H4 (cell line): ENCODE measurements around the gene ROR2. TPM values are rescaled to one million over a fixed set of nuclear protein-coding genes. Genes with fewer than 3 reads are reported as not detected.

Source experiments
- DNase-seq: peaks from one replicate; pipeline ENCODE4 v3.0.0-alpha.2; 2015; ENCODE audit warnings: low spot score
- total RNA-seq: library from RNA; depleted of rRNA; stranded (reverse); fragments of >200 nt; shearing (Covaris generic); gene quantifications from 2 replicates; pipeline ENCODE4 v1.2.3, GENCODE V29; 2014

Gene ROR2
- total RNA-seq, 1 experiment from 2014 or later = 1.8 TPM

DNA sequence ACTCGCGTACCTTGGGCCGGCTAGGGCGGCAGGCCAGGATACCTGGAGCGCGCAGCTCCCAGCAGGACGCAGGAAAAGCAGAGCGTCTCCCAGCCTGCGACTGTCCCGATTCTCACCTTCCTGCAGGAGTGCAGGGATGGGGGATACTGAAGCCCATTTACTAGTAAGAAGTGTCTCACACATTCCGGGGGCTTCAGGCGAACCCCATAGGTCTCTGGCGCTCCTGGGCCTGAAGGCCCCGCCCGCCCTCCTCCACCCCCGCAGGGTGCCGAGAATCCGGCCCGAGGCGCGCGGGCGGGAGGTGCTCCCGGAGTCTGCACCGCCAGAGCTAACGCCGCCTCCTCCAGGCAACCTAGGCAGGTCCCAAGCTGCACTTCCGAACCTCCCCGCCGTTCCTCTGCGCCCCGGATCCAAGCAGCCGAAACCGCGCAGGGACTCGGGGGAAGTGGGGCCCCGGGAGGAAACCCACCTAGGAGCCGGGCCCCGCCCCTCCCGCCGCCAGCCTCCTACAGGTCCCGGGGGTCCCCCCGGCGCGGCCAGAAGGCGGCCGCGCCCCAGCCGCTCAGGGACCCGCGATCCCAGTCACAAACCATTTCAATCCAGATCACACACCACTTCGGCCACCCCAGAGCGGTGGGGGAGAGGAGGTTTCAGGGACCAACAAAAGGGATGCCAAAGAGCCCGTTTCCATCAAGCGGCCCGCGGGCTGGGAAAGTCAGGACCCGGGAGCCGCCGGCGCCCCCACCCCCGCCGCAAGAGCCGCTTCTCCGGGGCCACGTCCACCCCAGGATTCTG, 1.2 kb downstream of the ROR2 start:
- DNase-seq = peak; percentile 33

DNA sequence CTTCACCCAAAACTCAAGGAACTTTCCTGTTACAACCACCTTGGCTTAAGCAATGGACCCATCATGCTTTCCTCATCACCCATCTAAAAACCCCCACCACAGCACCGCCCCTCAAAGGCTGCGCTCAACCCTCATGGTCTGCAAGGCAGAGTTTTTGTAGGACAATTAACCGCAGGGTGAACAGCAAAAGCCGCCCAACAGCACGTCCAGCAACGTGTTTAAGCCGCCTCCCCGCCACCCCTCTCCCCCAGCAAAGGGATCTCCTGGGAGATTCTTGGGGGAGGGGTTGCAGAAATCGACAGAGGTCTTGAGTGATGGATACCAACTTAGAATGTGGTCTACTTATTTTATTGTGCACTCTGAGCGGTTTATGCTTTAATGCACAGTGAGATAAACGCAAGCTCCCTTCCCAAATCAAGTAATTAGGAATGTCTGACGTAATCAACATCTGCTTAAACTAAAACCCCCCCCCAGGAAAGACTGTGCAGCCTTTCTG, 1.9 kb downstream of the ROR2 start:
- no peak for DNase-seq

DNA sequence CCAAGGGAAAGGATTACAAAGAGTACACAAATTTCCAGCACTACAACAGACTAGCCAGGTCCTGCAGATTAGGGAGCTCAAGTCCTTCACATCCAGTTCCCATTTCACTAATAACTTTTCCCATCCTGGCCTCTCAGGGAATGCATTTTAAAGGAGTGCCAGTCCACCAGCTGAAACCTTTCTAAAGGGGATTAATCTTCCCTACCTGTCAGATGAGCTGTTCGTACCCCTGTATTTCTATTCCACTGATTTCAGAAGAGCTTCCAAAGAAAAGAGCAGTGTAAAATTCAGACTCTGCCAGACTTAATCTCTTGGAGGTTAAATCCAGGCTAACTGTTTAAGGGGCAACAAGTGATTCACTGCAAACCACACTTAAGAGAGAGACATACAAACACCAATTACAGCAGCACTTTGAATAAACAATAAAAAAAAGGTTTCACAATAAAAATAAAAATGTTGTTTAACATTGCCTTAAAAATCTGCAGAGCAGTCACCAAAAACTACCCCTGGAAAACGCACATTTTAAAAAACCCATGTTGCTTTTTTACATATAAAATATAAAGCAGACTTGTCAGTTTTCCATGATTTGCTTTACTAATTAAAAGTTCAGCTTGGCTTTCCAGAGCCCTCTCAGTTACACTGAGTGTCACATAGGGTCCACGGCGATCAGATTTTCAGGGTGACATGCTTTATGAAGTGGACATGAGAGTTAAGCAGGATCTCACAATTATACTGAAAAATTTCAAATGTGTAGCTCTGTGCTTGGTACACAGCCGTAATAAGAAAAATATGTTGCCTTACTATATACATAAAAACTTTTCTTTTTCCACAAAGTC, 3.2 kb downstream of the ROR2 start:
- DNase-seq = peak; percentile 52

DNA sequence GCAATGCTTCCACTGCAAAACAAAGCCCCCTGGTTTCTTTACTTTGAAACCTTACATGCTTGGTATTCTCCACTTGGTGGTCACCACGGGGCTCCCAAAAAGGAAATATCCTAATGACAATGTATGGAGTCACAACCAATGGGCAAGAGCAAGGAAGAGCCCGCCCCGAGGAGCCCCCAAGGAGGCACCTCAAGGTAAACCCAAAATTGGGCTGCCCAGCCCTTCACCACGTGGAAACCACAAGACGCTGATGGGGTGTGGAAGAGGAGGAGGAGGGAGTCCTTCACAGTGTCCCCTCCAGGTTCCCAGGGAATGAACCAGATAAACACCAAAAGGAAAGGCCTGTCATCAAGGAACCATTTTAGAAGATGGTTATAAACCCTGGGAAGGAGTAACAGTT, 3.8 kb downstream of the ROR2 start:
- DNase-seq = no peak

DNA sequence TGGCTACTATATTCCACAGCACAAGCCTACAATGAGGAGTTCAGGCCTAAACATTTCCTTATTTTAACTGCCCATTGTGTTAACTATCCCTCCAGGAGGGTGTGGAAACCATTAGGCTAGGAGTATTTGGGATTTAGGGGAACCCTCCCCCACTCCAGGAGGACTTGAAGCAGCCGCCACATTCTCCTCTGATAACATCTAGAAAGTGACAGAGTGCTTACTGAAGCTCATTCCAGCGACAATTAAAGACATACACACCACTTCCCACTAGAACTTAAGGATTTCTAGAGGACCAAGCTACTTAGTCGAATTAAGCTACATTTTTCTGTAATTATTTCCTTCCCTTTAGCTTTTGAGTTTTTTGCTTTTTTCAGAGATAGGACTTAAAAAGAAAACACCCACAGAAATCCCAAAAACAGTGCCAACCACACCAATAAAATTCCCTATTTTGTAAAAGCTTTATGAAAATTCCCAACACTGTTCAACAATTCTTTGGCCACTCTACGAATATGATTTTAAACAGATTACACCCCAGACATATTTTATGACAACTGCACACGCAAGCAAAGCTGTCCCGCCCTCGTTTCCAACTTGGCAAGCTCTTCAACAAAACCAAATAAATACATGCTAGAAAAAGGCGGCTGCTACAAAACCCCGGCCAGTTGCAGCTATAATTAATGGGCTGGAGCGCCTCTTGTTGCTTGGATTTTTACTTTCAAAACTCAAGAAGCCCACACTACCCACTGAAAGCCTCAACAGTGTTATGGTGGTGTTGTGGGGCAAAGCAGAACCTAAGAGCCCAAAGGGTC, 4.5 kb downstream of the ROR2 start:
- peak; percentile 40 for DNase-seq

DNA sequence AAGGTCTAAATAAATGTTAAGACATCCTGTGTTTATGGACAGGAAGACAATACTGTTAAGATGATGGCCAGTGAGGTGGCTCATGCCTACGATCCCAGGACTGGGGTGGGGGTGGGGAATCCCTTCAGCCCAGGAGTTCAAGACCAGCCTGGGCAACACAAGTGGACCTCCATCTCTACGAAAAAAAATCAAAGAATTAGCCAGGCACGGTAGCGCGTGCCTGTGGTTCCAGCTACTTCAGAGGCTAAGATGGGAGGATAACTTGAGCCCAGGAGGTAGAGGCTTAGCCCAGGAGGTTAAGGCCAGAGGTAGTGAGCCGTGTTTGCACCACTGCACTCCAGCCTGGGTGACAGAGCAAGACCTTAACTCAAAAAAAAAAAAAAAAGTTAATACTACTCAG, 5.3 kb downstream of the ROR2 start:
- DNase-seq = no peak

DNA sequence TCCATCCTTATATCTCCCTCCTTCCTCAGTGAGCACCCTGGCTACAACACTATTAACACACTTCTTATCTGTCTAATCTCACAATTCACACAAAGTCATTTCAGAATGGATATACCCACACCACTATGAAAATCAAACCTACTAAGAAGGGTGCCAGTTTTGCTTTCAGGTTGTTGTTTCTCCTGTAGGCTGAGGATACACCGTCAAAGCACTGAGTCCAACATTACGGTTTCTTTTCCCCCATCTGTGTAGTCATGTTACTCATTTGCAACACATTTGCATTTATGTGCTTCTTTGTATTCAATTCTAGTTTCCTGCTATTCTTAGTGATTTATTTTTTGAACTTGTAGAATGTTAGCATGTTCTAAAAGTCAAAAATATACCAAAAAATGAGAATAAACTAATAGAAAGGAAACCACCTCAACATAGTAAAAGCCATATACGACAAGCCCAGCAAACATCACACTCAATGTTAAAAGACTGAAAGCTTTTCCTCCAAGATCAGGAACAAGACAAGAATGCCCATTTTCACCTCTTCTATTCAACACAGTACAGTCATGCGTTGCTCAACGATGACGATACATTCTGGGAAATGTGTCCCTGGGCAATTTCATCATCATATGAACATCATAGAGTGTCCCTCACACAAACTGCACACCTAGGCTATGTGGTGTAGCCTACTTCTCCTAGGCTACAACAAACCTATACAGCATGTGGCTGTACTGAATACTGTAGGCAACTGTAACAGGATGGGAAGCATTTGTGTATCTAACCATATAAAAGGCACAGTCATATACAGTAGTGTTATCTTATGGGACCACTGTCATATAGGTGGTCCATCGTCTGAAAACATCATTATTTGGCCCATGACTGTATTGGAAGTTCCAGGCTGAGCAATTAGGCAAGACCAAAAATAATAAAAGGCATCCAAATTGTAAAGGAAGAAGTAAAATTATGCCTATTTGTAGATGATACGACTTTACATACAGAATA, 6.3 kb downstream of the ROR2 start:
- DNase-seq = no peak

DNA sequence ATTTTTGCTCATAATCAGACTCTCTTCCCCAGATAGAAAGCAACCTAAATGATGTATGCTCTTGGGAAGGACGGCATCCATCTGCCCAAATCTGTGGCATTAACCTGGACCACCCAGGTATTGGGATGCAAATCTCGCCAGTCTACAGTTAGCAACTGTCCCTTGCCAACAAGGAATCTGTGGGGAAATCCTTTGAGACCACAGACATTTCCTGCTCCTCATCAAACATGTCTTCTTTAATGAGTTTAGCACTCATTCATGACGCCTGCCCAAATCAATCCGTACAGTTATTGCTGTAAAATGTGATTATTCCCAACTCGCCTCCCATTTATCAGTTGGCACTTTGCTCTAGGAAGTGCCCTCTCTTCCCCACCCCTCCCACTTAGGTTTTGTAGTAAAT, 7.8 kb downstream of the ROR2 start:
- no peak for DNase-seq

DNA sequence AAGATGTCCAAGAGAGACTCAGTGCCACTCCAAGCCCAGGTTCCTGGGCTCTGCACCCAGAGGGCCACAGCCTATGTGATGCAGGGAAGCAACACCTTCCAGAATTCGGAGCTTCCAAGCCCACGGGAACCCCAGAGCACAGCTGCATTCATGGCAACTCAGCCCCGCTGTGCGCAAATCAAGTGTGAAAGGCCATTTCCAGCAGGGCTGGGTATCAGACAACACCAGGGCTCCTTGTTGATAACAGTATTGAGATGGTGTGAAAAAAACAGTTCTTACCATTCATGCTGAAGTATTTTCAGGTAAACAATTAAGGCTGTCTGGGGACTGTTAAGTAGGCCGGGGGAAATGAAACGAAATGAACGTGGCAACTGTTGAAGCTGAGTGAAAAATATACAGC, 10.1 kb downstream of the ROR2 start:
- DNase-seq = no peak

DNA sequence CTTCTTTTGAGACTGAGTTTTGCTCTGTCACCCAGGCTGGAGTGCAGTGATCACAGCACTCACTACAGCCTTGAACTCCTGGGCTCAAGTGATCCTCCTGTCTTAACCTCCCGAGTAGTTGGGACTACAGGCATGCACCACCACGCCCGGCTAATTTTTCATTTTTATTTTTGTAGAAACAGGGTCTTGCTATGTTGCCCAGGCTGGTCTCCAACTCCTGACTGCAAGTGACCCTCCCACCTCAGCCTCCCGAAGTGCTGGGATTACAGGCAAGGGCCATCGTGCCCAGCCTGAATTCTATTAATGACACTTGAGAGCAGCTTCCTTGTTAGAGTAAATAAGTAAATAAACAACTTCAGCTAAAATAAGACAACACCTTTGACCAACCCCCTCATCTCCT, 12.3 kb downstream of the ROR2 start:
- no peak for DNase-seq

DNA sequence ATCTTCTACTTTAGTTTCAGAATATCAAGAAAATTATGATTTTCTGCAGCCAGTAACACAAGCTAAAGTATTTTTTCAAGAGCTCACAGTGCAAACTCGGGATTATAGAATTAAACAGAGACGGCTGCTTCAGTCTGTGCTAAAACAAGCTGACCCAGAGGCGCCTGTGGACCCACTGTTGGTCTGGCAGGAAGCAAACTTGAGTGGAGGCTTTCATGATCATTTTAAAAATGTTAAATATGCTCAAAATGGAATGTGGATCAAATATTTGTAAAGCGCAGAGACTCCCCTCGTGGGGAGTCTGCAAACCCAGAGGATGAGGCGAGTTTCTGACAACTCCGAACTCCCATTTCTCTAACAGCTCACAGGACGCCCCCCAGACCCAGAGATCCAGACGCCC, 13.0 kb downstream of the ROR2 start:
- DNase-seq = no peak

DNA sequence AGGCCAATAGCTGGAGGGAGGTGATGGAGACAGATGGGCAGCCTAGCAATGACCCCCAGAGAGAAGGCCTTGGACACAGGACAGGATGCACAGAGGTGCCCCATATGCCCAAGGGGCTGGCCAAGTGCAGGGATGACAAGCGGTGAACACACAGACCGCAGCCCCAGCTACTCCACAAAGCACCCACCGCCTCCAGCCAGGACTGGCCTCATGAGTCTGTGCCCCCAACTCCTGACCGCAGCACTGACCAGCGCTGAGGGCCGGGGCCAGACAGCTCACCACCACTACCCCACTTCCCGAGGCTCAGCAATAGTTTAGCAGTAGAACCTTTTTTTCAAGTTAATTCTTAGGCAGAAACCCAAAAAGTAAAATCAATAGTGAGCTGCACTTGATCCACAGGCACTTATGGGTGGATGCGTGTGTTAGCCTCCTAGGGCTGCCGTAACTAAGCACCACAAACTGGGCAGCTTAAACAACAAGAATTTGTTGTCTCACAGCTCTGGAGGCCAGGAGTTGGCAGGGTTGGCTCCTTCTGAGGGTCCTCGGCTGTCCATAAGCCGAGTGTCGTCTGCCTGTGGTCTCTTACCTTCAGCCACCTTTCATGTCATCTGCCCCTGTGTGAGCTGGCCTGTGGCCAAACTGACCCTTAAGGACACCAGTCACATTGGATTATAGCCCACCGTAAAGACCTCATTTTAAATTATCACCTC, 14.1 kb downstream of the ROR2 start:
- DNase-seq = no peak

DNA sequence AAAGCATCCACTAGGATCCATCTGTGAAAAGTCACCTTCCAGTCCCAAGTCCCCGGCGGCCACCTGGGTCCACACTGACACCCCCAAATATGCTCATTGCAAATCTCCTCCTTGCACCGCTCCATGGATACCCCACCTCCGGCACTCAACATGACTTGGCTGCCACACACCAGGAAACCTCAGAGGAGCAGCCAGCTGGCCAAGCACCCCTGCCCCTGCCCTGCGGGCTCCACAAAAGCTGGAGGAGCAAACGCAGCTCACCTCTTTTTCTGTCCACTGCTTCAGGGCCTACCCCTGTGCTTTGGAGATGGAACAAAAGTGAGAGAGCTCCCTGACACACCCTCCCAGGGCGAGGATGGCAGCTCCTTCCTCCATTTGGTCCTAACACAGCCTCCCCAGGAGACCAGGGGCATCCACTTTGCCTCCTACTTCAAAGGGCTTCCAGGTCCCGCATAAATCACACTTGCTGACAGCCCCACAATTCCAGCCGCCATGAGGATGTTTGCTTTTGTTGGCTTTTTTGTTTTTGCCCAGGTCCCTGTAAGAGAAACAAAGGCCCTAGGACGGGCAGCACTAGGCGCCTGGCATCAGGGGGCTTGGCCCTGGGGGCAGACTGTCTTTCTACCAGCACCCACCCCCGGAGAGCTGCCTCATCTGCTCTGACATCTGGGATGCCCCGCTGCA, 14.8 kb downstream of the ROR2 start:
- DNase-seq = no peak

DNA sequence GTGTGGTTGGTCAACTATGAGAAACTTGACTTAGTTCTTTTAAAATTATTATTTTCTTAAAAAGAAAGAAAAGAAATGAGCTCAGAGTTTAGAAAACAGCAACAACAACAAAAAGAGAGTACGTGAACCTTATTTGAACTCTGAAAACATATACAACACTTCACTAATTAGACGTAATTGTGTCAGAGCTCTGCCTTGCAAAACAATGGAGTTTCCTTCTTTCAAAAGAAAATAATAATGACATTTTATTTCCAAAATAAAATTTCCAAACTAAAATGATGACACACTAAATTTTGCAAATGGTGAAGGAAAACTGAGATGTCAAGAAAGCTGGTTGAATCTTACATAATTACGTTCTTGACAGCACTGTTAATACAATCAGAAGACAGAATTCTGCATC, 15.4 kb downstream of the ROR2 start:
- DNase-seq = no peak

DNA sequence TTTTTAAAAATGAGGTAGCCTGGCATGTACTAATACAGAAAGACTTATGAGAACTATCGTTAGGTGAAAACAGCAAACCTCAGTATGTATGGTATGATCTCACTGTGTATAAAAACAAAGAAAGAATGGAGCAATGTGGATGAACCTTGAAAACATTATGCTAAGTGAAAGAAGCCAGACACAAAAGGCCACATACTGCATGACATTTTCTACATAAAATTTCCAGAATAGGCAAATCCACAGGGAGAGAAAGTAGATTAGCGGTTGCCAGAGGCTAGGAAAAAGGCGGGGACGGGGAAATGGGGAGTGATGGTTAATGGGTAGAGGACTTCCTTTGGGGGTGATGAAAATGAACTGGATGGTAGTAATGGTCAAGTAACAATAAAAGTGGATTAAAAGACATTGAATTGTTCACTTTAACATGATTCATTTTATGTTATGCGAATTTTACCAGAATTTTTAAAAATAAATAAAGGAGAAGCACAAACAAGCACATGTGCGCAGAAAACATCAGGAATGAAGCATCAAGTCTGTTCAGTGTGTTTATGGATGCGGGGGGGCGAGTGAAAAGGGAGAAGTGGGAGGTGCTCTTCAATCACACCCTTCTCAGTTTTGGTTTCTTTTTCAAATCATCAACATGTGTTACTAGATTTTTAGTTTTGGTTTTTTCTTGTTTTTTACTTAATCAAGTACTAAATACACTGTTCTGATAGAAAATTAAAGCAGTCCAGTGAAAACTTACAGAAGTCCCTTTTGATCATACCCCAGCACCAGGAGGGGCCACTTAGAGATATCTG, 16.3 kb downstream of the ROR2 start:
- peak; percentile 41 for DNase-seq

DNA sequence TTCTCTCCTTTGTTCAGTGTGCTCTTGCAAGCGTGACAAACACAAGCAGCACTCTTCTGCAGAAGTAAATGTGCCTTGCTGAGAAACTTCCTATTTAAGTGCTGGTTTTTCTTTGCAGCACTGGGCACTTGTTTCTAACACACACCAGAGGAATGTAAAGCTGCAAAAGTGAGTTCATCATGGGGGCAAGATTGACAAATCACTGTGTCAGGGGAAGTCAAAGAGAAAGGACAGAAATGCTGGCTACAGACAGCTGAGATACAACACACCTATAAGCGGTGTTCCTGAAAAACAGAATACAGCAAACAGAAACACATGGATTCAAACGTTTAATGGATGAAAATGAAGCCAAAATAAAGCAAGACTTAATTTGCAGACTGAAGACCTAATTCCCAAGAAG, 19.6 kb downstream of the ROR2 start:
- no peak for DNase-seq

DNA sequence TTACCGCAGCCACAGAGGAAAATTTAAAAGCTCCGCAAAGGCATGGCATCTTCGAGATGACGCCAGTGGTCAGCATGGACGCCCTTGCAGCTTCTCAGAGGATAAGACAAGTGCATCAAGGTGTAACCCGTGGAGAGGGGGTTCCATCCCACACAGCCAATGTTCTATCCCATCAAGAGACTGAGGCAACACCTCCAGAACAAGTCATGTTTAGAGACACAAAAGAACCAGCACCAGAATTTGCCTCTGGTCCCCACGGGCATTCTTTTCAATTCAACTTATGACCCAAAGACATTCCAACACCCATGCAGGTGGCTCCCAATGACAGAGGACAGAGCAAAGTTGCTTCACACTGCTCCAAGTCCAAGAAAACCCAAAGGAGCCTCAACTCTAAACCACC, 20.7 kb downstream of the ROR2 start:
- DNase-seq = no peak

DNA sequence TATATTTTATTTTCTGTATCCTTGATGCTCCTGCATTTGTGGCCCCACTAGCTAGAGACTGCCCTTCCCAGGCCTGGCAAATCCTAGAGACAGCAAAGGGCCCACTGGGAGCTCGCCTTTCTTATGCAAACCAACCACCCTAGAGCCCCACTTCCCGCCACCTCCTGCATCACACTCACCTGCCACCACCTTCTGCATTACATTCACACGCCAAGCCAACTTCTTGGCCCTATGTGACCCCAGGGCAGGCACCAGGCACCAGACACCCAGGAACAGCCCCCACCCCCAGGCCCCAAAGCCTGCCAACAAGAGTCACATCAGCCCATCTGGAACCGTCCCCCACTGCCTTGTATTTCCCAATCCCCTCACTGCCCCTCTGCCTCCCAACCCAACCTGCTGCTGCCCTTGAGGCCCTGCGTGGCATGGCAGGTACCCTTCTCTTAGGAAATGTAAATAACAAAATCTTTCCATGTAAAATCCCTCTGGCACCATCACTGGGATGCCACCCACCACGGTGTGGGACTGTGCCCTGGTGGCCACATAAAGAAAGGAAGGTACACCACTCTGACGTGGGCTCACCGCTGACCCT, 22.0 kb downstream of the ROR2 start:
- no peak for DNase-seq
